ENCODE results near the gene CCDC102A. TPM values are rescaled to one million over a fixed set of nuclear protein-coding genes. Genes with fewer than 3 reads are reported as not detected.

Gene CCDC102A
- polyA plus RNA-seq, 3 donors: not detected

DNA sequence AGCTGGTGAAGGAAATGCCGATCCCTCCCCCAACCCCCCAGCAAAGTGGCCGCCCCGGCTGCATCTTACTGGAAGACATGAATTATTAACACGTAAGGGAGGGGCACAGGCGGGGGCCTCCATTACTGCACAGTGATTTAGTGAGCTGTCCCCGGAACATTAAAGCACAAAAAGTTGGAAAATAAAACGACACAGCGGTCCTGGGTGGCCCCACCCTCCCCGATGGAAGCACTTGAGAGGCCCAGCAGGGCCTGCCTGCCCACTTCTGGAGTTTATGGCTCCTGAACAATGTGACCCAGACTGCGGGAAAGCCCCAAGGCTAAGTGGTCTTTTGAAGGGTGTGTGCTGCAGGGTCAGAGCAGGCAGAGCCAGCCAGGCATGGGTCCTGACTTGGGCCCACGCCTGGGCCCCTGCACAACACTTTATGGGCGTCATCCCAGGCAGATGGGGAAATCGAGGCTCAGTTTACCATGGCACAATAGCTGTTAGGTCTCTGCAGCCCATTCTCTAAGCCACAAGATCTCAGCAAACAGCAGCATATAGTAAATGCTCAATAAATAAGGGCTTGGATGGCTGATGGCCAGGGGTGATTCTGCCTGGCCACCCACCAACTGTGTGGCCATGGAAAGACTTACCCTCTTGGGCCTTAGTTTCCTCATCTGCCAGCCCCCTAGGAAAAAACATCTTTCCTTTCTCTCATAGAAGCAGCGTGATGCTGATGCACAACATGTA is 22.8 kb downstream of the CCDC102A start:
- no peak for DNase-seq
- Histone ChIP-seq H3K9me3 (replicated peaks in 1 of 2; ENCODE audit: control insufficient read depth in 1 of 2, insufficient read depth in 1 of 2, low read length in 2 of 2) (no peaks in the 10 kb centered on the region), H3K36me3 (replicated peaks in 1 of 2; ENCODE audit: control insufficient read depth in 1 of 2, insufficient read depth in 2 of 2, low read length in 2 of 2) (no peaks in the 10 kb centered on the region), H3K27ac (ENCODE audit: low read depth in 1 of 2, low read length in 2 of 2) (no peak overlapping the region), H3K4me2 (replicated peaks; ENCODE audit: extremely low read depth, low read length, poor library complexity, severe bottlenecking) (no peak overlapping the region), H2AFZ (ENCODE audit: insufficient read depth, low read depth, low read length, poor library complexity, severe bottlenecking) (no peak overlapping the region), H3K4me1 (ENCODE audit: control insufficient read depth in 1 of 2, insufficient read depth in 2 of 2, low read length in 2 of 2) (no peaks in the 10 kb centered on the region), H3K9ac (ENCODE audit: insufficient read depth, low read length, poor library complexity, severe bottlenecking) (no peak overlapping the region), H3K4me3 (replicated peaks in 1 of 3; ENCODE audit: low read depth in 2 of 3, low read length in 3 of 3) (no peak overlapping the region), H4K20me1 (ENCODE audit: insufficient read depth, low read length) (no peaks in the 10 kb centered on the region), H3K27me3 (ENCODE audit: control insufficient read depth in 2 of 2, insufficient read depth in 2 of 2, low read length in 2 of 2) (no peaks in the 10 kb centered on the region), H3K79me2 (ENCODE audit: insufficient read depth, low read length) (no peaks in the 10 kb centered on the region)
- TF ChIP-seq, protein P1, sequence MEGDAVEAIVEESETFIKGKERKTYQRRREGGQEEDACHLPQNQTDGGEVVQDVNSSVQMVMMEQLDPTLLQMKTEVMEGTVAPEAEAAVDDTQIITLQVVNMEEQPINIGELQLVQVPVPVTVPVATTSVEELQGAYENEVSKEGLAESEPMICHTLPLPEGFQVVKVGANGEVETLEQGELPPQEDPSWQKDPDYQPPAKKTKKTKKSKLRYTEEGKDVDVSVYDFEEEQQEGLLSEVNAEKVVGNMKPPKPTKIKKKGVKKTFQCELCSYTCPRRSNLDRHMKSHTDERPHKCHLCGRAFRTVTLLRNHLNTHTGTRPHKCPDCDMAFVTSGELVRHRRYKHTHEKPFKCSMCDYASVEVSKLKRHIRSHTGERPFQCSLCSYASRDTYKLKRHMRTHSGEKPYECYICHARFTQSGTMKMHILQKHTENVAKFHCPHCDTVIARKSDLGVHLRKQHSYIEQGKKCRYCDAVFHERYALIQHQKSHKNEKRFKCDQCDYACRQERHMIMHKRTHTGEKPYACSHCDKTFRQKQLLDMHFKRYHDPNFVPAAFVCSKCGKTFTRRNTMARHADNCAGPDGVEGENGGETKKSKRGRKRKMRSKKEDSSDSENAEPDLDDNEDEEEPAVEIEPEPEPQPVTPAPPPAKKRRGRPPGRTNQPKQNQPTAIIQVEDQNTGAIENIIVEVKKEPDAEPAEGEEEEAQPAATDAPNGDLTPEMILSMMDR (IDR thresholded peaks at IDR 0.05): no peak
- Mint-ChIP-seq H3K27me3 (ENCODE audit: low read depth in 3 of 3) (peaks cover 0 to 6% (median 5%) of the 10 kb centered on the region in 3 donors), H3K4me1 (no peaks in the 10 kb centered on the region), H3K27ac (peak overlapping the region in 1 of 7 donors; percentile 57), H3K4me3 (no peak overlapping the region), H3K9me3 (peaks cover 0 to 2% (median 0%) of the 10 kb centered on the region in 7 donors), H3K36me3 (no peaks in the 10 kb centered on the region)
- 90% methylated on average over 8 of the region's 14 CpGs for WGBS (ENCODE audit: insufficient coverage)
- intact Hi-C loops (cut with micrococcal nuclease): no loop called here

DNA sequence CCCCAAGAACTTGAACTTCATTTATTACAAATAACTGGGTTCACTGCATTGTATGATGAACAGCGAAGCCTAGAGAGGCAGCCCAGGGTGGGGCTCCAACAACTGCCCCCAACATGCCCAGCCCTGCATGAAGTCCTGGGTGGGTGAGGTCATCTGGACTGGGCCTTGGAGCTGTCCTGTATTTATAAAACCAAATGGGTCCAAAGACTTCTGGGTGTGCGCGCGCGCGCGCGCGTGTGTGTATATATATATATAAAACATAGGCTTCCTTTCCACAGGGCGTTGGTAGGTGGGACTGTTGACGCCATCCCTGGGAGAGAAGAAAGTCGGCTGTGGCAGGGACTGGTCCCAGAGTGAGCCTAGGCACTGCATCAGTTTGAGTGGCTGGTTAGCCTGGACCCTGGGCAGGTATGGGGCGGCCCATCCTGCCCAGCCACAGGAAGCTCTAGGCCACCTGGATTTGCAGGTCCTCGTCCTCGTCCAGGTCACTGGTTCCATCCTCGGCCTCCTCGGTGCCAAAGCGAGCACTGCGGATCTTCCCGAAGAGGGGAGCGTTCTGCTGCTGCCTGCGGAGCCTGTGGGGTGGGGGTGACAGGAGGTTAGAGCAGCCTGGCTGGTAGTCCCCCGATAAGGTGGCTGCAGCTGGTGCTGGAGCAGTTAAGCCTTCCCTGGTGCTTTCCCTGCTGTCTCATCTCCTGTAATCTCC is 23.9 kb downstream of the CCDC102A start:
- H2AFZ ChIP-seq (ENCODE audit: insufficient read depth, low read depth, low read length, poor library complexity, severe bottlenecking): no peak overlapping the region
- peak overlapping the region in 1 of 7 donors; percentile 23 for H3K27ac Mint-ChIP-seq
- H3K27me3 Mint-ChIP-seq (ENCODE audit: low read depth in 3 of 3): peaks cover 0 to 9% (median 5%) of the 10 kb centered on the region in 3 donors
- no peaks in the 10 kb centered on the region for H3K9me3 ChIP-seq (replicated peaks in 1 of 2; ENCODE audit: control insufficient read depth in 1 of 2, insufficient read depth in 1 of 2, low read length in 2 of 2)
- no peaks in the 10 kb centered on the region for H4K20me1 ChIP-seq (ENCODE audit: insufficient read depth, low read length)
- H3K4me3 ChIP-seq (replicated peaks in 1 of 3; ENCODE audit: low read depth in 2 of 3, low read length in 3 of 3): no peak overlapping the region
- no peaks in the 10 kb centered on the region for H3K4me1 ChIP-seq (ENCODE audit: control insufficient read depth in 1 of 2, insufficient read depth in 2 of 2, low read length in 2 of 2)
- no peak for DNase-seq
- H3K36me3 Mint-ChIP-seq: no peaks in the 10 kb centered on the region
- no peaks in the 10 kb centered on the region for H3K27me3 ChIP-seq (ENCODE audit: control insufficient read depth in 2 of 2, insufficient read depth in 2 of 2, low read length in 2 of 2)
- no peaks in the 10 kb centered on the region for H3K79me2 ChIP-seq (ENCODE audit: insufficient read depth, low read length)
- no peak overlapping the region for H3K4me3 Mint-ChIP-seq
- H3K9ac ChIP-seq (ENCODE audit: insufficient read depth, low read length, poor library complexity, severe bottlenecking): no peak overlapping the region
- no peaks in the 10 kb centered on the region for H3K36me3 ChIP-seq (replicated peaks in 1 of 2; ENCODE audit: control insufficient read depth in 1 of 2, insufficient read depth in 2 of 2, low read length in 2 of 2)
- peaks cover 0 to 2% (median 0%) of the 10 kb centered on the region in 7 donors for H3K9me3 Mint-ChIP-seq
- no peaks in the 10 kb centered on the region for H3K4me1 Mint-ChIP-seq
- WGBS (ENCODE audit: insufficient coverage): 100% methylated on average over 6 of the region's 23 CpGs
- intact Hi-C loops (cut with micrococcal nuclease): no loop called here
- no peak overlapping the region for H3K4me2 ChIP-seq (replicated peaks; ENCODE audit: extremely low read depth, low read length, poor library complexity, severe bottlenecking)
- TF ChIP-seq, protein P1 (IDR thresholded peaks at IDR 0.05): no peak
- no peak overlapping the region for H3K27ac ChIP-seq (ENCODE audit: low read depth in 1 of 2, low read length in 2 of 2)
